Thymus (tissue), 11 donors: ENCODE results near the gene PROC. TPM values are rescaled to one million over a fixed set of nuclear protein-coding genes. Genes with fewer than 3 reads are reported as not detected.

ENCODE experiments used
- DNase-seq, 9 donors: peaks; one replicate each; pipeline ENCODE4 v3.0.0-alpha.2; 2013; ENCODE audit warnings: low spot score in 9 of 9, low read depth in 6 of 9, missing footprints in 1 of 9
- H3K27ac ChIP-seq, 2 donors: one replicate each; pipeline ENCODE4 v1.5.1; 2013; ENCODE audit warnings: control low read depth in 1 of 2, low read depth in 1 of 2, low read length in 1 of 2, mild to moderate bottlenecking in 1 of 2, moderate library complexity in 1 of 2
- H3K27me3 ChIP-seq, 2 donors: one replicate each; pipeline ENCODE4 v1.5.1; 2013; ENCODE audit warnings: low read length in 1 of 2; ENCODE audit not compliant: control insufficient read depth in 2 of 2, insufficient read depth in 1 of 2
- H3K36me3 ChIP-seq, 2 donors: one replicate each; pipeline ENCODE4 v1.5.1; 2013; ENCODE audit warnings: low read length in 1 of 2, mild to moderate bottlenecking in 1 of 2, moderate library complexity in 1 of 2; ENCODE audit not compliant: control insufficient read depth in 2 of 2, insufficient read depth in 2 of 2
- H3K4me1 ChIP-seq, 2 donors: one replicate each; pipeline ENCODE4 v1.5.1; 2013; ENCODE audit warnings: low read length in 2 of 2; ENCODE audit not compliant: control insufficient read depth in 2 of 2, insufficient read depth in 2 of 2
- H3K4me3 ChIP-seq, 2 donors: one replicate each; pipeline ENCODE4 v1.5.1; 2013; ENCODE audit warnings: low read length in 2 of 2, control low read depth in 1 of 2, mild to moderate bottlenecking in 1 of 2
- H3K9me3 ChIP-seq, 2 donors: one replicate each; pipeline ENCODE4 v1.5.1; 2013; ENCODE audit warnings: low read length in 1 of 2, mild to moderate bottlenecking in 1 of 2; ENCODE audit not compliant: control insufficient read depth in 2 of 2, insufficient read depth in 1 of 2
- WGBS: extraction: QIAGEN DNeasy Blood & Tissue Kit; methylation state at CpG from one replicate; pipeline ENCODE4 v1.1.7; 2013; 5-methylcytosine and 5-hydroxymethylcytosine counted together
- polyA plus RNA-seq: library from polyadenylated mRNA; stranded (reverse); fragments of 200-250 nt; gene quantifications from one replicate; pipeline ENCODE4 v1.2.3, GENCODE V29; 2013
- total RNA-seq: library from RNA; stranded (reverse); fragments of 120-200 nt; gene quantifications from one replicate; pipeline ENCODE4 v1.2.4, GENCODE V29; 2013
- donor health status: healthy.

The PROC gene
- total and polyA plus RNA-seq, 2 donors, result 0.71 to 2.5 TPM

- 98% methylated on average over 2 of the region's 2 CpGs for WGBS
- H3K4me1 ChIP-seq, result peaks cover 15 to 35% of the 10 kb centered on the region in 2 donors
- no peak overlapping the region for H3K27ac ChIP-seq
- H3K27me3 ChIP-seq, result no peaks in the 10 kb centered on the region
- peaks cover 0 to 1% of the 10 kb centered on the region in 2 donors for H3K9me3 ChIP-seq
- no peaks in the 10 kb centered on the region for H3K36me3 ChIP-seq
- no peak for DNase-seq
- H3K4me3 ChIP-seq, result no peak overlapping the region
Measured at GRCh38 chr2:127392133-127392827, 25.9 kb upstream of the PROC start.

- Histone ChIP-seq H3K27ac (no peak overlapping the region), H3K36me3 (no peaks in the 10 kb centered on the region), H3K9me3 (peaks cover 0 to 1% of the 10 kb centered on the region in 2 donors), H3K4me3 (no peak overlapping the region), H3K27me3 (no peaks in the 10 kb centered on the region), H3K4me1 (peaks cover 15 to 37% of the 10 kb centered on the region in 2 donors)
- DNase-seq, result no peak
- 100% methylated on average over 1 of the region's 1 CpG for WGBS
Measured at GRCh38 chr2:127392828-127393578, 25.2 kb upstream of the PROC start.

- Histone ChIP-seq H3K4me3 (no peak overlapping the region), H3K9me3 (peaks cover 0 to 1% of the 10 kb centered on the region in 2 donors), H3K36me3 (no peaks in the 10 kb centered on the region), H3K27ac (no peak overlapping the region), H3K27me3 (no peaks in the 10 kb centered on the region), H3K4me1 (peaks cover 11 to 24% of the 10 kb centered on the region in 2 donors)
- WGBS, result 93% methylated on average over 3 of the region's 3 CpGs
- no peak for DNase-seq
Measured at GRCh38 chr2:127394492-127394891, 23.7 kb upstream of the PROC start.

GRCh38 chr2:127397568-127398238, 20.5 kb upstream of the PROC start:
- Histone ChIP-seq H3K4me3 (no peak overlapping the region), H3K36me3 (no peaks in the 10 kb centered on the region), H3K4me1 (peaks cover 0 to 12% of the 10 kb centered on the region in 2 donors), H3K27me3 (no peaks in the 10 kb centered on the region), H3K9me3 (peaks cover 0 to 1% of the 10 kb centered on the region in 2 donors), H3K27ac (no peak overlapping the region)
- 98% methylated on average over 9 of the region's 9 CpGs for WGBS
- DNase-seq, result no peak

- no peak overlapping the region for H3K27ac ChIP-seq
- DNase-seq, result no peak
Measured at GRCh38 chr2:127398239-127398590, 20.0 kb upstream of the PROC start.

GRCh38 chr2:127400533-127400896, 17.7 kb upstream of the PROC start:
- no peaks in the 10 kb centered on the region for H3K36me3 ChIP-seq
- no peaks in the 10 kb centered on the region for H3K27me3 ChIP-seq
- DNase-seq, result no peak
- WGBS, result 97% methylated on average over 9 of the region's 9 CpGs
- H3K9me3 ChIP-seq, result no peaks in the 10 kb centered on the region
- H3K27ac ChIP-seq, result no peak overlapping the region
- no peak overlapping the region for H3K4me3 ChIP-seq
- peaks cover 0 to 13% of the 10 kb centered on the region in 2 donors for H3K4me1 ChIP-seq

More at GRCh38 chr2:127398239-127398590, 20.0 kb upstream of the PROC start:
- Histone ChIP-seq H3K4me1 (peaks cover 0 to 10% of the 10 kb centered on the region in 2 donors), H3K9me3 (peaks cover 0 to 1% of the 10 kb centered on the region in 2 donors), H3K27me3 (no peaks in the 10 kb centered on the region), H3K36me3 (no peaks in the 10 kb centered on the region), H3K4me3 (no peak overlapping the region)
- 71% methylated on average over 4 of the region's 4 CpGs for WGBS

GRCh38 chr2:127400897-127401756, 17.1 kb upstream of the PROC start:
- Histone ChIP-seq H3K27ac (peak overlapping the region in 1 of 2 donors; percentile 1), H3K4me1 (peaks cover 0 to 13% of the 10 kb centered on the region in 2 donors), H3K9me3 (no peaks in the 10 kb centered on the region), H3K36me3 (no peaks in the 10 kb centered on the region), H3K27me3 (no peaks in the 10 kb centered on the region), H3K4me3 (no peak overlapping the region)
- DNase-seq, result no peak
- WGBS, result 93% methylated on average over 39 of the region's 39 CpGs

GRCh38 chr2:127401757-127402695, 16.2 kb upstream of the PROC start:
- peaks cover 0 to 13% of the 10 kb centered on the region in 2 donors for H3K4me1 ChIP-seq
- no peak overlapping the region for H3K4me3 ChIP-seq
- WGBS, result 91% methylated on average over 11 of the region's 11 CpGs
- H3K27me3 ChIP-seq, result no peaks in the 10 kb centered on the region
- H3K9me3 ChIP-seq, result no peaks in the 10 kb centered on the region
- H3K27ac ChIP-seq, result peak overlapping the region in 1 of 2 donors; percentile 1
- DNase-seq, result no peak
- no peaks in the 10 kb centered on the region for H3K36me3 ChIP-seq
